ENCODE data around the gene KMT2A. TPM values are rescaled to one million over a fixed set of nuclear protein-coding genes. Genes with fewer than 3 reads are reported as not detected.

Gene KMT2A
- total and polyA plus RNA-seq, 4 donors, result 7.7 to 127 (median 27.0) TPM

GRCh38 chr11:118439646-118440045 lies 3.4 kb downstream of the KMT2A start:
- TF ChIP-seq CTCF (IDR thresholded peaks at IDR 0.05; ENCODE audit: control extremely low read depth, extremely low read depth), result no peak
- no peaks in the 10 kb centered on the region for H3K9me3 ChIP-seq (ENCODE audit: control insufficient read depth in 4 of 4, insufficient read depth in 3 of 4, low read length in 3 of 4)
- H3K4me1 ChIP-seq (ENCODE audit: control insufficient read depth in 5 of 5, insufficient read depth in 5 of 5, low read length in 5 of 5), result peaks cover 8 to 36% (median 13%) of the 10 kb centered on the region in 5 donors
- no peaks in the 10 kb centered on the region for H3K27me3 ChIP-seq (ENCODE audit: control insufficient read depth in 3 of 3, insufficient read depth in 3 of 3, low read length in 2 of 3)
- H3K4me3 ChIP-seq, result no peak overlapping the region
- H3K27ac ChIP-seq (ENCODE audit: low read depth in 1 of 2, low read length in 1 of 2), result no peak overlapping the region
- no peak for DNase-seq
- peaks cover 0 to 3% (median 0%) of the 10 kb centered on the region in 4 donors for H3K36me3 ChIP-seq (ENCODE audit: control insufficient read depth in 4 of 4, insufficient read depth in 4 of 4, low read length in 4 of 4)
- no peak overlapping the region for H3K9ac ChIP-seq (ENCODE audit: insufficient read depth in 1 of 2, low read length in 2 of 2)
- ATAC-seq (ENCODE audit: insufficient read depth, low FRiP score), result no peak

GRCh38 chr11:118441770-118442275 lies 5.5 kb downstream of the KMT2A start:
- DNase-seq (no peak), ATAC-seq (ENCODE audit: insufficient read depth, low FRiP score) (no peak)
- WGBS, 2 donors, result 51 to 59% methylated on average over 3 of the region's 3 CpGs
- peaks cover 5 to 32% (median 13%) of the 10 kb centered on the region in 5 donors for H3K4me1 ChIP-seq (ENCODE audit: control insufficient read depth in 5 of 5, insufficient read depth in 5 of 5, low read length in 5 of 5)
- H3K27ac ChIP-seq (ENCODE audit: low read depth in 1 of 2, low read length in 1 of 2), result no peak overlapping the region
- H3K4me3 ChIP-seq, result no peak overlapping the region
- H3K36me3 ChIP-seq (ENCODE audit: control insufficient read depth in 4 of 4, insufficient read depth in 4 of 4, low read length in 4 of 4), result peaks cover 0 to 3% (median 0%) of the 10 kb centered on the region in 4 donors
- no peaks in the 10 kb centered on the region for H3K27me3 ChIP-seq (ENCODE audit: control insufficient read depth in 3 of 3, insufficient read depth in 3 of 3, low read length in 2 of 3)
- H3K9ac ChIP-seq (ENCODE audit: insufficient read depth in 1 of 2, low read length in 2 of 2), result no peak overlapping the region
- no peak for TF ChIP-seq CTCF (IDR thresholded peaks at IDR 0.05; ENCODE audit: control extremely low read depth, extremely low read depth)
- H3K9me3 ChIP-seq (ENCODE audit: control insufficient read depth in 4 of 4, insufficient read depth in 3 of 4, low read length in 3 of 4), result no peaks in the 10 kb centered on the region

- H3K9me3 ChIP-seq (ENCODE audit: control insufficient read depth in 4 of 4, insufficient read depth in 3 of 4, low read length in 3 of 4), result no peaks in the 10 kb centered on the region
- no peaks in the 10 kb centered on the region for H3K27me3 ChIP-seq (ENCODE audit: control insufficient read depth in 3 of 3, insufficient read depth in 3 of 3, low read length in 2 of 3)
- no peak for TF ChIP-seq CTCF (IDR thresholded peaks at IDR 0.05; ENCODE audit: control extremely low read depth, extremely low read depth)
- H3K36me3 ChIP-seq (ENCODE audit: control insufficient read depth in 4 of 4, insufficient read depth in 4 of 4, low read length in 4 of 4), result peaks cover 0 to 3% (median under 1%) of the 10 kb centered on the region in 4 donors
- no peak overlapping the region for H3K9ac ChIP-seq (ENCODE audit: insufficient read depth in 1 of 2, low read length in 2 of 2)
- ATAC-seq (ENCODE audit: insufficient read depth, low FRiP score), result no peak
- no peak overlapping the region for H3K4me3 ChIP-seq
- peaks cover 5 to 32% (median 13%) of the 10 kb centered on the region in 5 donors for H3K4me1 ChIP-seq (ENCODE audit: control insufficient read depth in 5 of 5, insufficient read depth in 5 of 5, low read length in 5 of 5)
- DNase-seq, result no peak
- no peak overlapping the region for H3K27ac ChIP-seq (ENCODE audit: low read depth in 1 of 2, low read length in 1 of 2)
- 67 to 85% methylated on average over 3 of the region's 3 CpGs for WGBS, 2 donors
Observed at GRCh38 chr11:118442301-118442700, 6.0 kb downstream of the KMT2A start.
